HPDE6-E6E7 (cell line): ENCODE results near the gene CD226.
"Not testable (repeated sequence)": the region's sequence is repeated elsewhere in the genome, so short reads cannot be mapped to it uniquely, and the experiment has no call there.

Source experiments
- DNase-seq: peaks from one replicate; pipeline ENCODE4 v3.0.0; 2011; ENCODE audit warnings: missing footprints; ENCODE audit errors: extremely low spot score

CD226 gene

DNA sequence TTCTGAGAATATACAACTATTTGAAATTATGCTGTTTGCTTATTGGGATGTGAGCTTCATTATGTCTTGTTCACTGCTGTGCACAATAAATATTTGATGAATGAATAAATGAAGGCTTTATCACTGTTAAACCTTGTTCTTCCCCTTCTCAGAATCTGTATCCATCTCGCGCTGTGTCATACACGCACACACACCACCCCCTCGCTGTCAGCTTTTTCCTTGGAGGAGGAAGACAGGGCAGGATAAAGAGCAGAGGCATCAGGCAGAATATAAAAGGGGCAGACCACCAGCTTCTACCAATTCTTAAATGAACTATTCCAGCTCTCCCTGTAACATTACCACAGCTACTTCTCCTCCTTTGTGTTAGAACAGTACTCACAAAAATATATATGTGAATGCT, 75.0 kb downstream of the CD226 start:
- no peak for DNase-seq

DNA sequence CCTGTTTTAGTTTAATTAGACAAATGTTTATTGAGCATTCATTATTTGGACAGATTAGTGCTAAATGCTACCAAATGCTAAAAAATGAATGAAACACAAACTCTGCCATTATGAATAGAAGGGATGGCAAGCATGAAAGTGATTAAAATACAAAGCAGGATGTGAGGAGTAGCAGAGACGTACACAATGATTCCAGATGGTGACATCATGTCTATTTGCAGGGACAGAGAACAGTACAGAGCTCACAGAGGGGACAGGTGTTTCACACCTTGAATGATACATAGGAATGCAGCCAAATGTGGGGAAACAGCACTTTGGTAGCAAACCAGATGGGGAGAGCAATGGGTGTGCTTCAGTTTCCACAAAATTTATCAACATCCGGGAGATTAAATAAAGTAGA, 76.3 kb downstream of the CD226 start:
- no peak for DNase-seq

DNA sequence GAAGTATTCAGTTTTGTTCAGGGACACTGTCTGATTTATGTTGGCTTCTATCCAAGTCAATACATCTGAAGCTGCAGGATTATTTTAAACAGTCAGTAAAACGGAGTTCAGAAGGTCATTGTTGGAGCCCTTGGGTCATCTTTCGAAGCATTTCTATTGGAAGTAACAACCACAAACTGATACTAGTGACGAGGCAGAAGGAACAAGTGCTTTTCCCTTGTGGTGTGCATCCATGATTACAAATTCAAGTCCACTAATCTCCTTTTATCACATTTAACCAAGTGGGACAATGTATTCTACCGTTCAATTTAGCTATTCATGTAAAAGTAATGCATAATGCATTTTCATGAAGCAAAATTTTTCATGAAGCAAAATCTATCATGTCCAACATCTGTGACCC, 76.9 kb downstream of the CD226 start:
- DNase-seq: no peak

DNA sequence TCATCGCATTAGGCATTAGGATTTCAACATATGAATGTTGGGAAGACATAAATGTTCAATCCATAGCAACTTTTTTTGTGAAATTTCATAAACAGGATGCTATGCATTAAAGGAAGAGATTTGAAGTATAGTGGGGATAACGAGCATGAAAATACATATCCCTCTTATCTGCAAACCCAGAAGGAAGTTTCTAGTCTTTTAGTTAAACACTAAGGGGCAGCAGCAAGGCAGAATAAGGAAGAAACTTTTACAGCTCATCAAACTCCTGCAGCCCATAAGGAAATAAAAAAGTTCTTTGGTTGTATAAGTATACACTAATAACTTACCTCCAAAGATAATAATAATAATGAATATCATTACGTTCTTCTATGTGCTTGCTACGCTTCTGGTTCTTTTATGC, 81.5 kb downstream of the CD226 start:
- DNase-seq: no peak

DNA sequence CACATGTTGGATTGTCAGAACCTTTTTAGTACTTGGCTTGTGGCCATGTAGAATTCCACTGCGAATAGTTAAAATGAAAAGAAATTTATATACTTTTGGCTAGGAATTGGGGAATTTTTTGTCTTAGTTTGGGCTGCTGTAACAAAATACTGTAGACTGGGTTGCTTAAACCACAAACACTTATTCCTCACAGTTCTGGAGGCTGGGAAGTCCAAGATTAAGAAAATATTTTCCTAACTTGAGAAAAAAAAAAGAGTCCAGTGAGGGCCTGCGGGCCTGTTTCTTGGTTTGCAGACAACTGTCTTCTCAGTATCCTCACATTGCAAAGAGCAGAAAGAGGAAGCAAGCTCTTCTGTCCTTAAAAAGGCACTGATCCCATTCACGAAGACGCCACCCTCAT, 81.9 kb downstream of the CD226 start:
- no peak for DNase-seq

DNA sequence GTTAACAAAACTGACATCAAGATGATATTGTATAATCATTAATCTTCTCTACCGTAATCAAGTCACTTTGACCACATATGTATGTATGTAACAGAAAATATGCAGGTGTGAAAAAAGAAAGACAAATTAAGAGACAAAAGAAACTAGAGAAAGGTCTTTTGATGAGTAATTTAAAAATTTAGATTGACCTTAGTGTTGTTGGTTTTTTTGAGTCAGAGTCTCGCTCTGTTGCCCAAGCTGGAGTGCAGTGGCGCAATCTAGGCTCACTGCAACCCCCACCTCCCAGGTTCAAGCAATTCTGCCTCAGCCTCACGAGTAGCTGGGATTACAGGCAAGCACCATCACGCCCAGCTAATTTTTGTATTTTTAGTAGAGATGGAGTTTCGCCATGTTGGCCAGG, 82.9 kb downstream of the CD226 start:
- DNase-seq: not testable (repeated sequence)

DNA sequence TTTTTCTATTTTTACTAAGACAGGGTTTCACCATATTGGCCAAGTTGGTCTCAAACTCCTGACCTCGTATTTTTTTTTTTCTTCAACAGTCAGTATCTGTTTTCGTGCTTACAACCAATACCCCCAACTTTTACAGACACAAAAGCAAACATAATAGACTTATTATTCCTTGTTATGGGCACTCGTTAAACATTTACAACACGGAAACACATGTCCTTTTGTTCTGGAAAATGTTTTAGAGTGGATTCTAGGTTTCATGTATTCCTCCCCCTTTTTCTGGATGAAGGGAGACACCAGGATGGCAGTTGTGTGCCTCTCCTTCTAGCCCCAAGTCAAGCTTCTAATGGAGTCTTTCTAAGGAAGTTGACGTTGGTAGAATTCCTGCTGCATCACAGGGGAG, 88.8 kb downstream of the CD226 start:
- DNase-seq: no peak

DNA sequence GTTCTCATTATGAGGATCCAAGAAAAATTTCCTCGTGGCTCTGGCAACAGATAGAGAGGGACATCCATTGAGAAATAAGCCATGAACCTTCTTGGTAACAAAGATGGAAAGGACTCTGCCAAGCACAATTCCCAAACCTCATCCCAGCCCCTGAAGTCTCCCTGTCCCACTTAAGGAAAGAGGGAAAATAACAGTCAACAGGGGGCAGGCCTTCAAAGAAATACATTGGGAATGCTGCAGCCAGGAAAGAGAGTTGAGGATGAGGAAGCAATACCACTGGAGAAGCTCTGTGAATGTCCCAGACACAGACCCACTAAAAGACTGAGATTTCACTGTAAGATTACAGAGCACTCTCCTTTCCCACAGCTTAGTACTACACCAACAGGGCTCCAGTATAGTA, 93.2 kb downstream of the CD226 start:
- no peak for DNase-seq

DNA sequence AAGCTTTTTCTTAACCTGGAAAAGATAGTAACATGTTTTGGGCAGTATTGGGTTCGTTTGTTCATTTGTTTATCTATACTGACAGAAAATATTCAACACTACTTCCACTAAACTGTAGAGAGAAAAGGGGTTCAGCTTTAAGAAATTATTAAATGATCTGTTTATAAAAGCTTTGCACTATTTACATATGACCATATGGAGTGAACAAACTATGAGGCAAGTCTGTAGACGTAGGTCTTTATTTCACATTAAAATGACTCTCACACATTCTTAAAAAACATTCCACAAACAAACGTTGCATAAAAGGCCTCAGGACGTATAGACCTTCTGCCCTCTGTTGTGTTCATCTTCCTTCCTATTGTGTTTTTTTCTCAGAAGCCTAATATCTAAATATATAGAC, 94.6 kb downstream of the CD226 start:
- DNase-seq: no peak

DNA sequence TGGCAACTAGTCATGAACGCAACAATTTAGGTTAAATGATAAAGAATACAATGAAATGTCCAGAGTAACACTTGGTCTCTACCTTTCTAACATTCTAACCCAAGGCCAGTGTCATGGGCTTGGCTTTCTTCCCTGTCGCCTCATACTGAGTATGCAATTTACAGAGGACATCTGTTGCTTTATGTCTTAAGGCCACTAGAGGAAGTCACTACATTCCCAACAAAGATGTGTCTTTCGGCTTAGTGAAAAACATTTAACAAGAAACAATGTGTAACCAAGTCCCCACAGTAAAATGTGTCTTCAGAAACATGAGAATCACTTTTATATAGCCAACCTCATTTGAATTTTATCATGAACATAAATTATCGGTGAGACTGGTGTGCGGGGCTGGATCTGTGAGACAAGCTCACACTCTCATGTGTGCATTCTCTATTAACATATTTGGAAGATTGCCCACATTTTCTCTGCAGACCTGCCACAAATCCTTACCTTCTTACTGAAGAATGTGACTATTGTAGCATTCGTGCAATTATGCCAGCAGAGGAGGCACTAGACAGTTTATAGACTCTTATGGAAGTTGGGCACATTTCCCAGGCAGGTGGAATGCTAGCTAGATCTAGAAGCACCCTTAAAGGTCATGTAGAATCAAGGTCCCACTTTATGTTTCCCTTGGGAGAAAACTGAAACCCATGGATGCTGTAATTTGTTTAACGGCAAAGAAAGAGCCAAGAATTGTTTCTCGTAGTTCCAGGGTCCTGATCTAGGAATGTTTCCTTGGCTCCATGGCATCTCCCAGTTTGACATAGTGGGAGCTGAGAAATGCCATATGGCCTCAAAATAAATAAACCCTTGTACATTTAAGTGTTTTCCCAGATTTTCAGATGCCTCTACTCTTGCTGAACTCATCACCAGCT, 101.8 kb downstream of the CD226 start:
- no peak for DNase-seq

DNA sequence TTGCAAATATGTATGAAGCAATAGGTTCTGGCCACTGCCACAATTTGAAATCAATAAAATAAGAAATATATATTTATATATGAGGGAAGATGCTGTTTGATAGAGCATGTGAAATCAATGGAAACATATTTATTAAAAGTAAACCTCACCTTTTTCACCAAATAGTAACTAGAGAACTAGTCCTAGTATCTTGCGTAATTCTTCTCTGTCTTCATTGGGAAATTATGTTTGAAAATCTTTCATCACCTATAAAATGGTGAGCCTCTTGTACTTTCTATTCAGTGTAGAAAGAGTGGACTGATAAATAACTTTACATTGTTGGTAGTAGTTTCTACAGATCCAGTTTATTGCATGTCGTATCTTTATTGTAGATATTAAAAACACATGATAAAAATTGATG, 103.0 kb downstream of the CD226 start:
- no peak for DNase-seq

DNA sequence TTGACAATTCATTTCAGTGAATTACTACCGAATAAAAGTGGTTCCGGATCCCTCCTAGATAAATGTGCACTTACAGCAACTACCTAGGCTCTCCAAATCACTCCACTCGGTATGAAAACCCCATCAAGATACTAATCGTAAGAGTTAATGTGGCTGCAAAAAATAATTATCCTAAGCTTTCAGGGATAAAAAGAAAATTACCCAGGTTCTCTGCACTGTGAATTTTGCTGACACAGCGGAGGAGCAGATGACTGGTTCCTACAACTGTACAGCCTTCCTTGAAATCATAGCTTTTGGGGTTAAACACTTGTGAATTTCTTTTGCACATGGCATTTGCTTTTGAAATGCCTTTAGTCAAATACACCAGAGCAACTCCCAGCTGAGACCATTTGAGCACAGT, 104.7 kb downstream of the CD226 start:
- no peak for DNase-seq

DNA sequence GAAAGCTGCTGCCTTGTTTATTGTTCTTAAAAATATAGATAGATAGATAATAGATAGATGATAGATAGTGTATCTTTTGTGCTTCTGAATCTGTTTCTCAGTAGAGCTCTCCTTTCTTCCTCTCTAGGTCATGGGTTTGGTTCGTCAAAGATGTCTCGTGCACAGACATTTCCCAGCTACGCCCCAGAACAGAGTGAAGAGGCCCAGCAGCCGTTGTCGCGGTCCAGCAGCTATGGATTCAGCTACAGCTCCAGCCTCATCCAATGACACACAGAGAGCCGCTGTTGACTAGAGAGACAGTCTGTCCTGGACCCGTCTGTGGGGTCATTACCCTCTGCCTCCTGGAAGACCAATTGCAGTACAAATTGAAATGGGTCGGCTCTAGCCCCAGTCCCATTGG, 106.6 kb downstream of the CD226 start:
- no peak for DNase-seq

DNA sequence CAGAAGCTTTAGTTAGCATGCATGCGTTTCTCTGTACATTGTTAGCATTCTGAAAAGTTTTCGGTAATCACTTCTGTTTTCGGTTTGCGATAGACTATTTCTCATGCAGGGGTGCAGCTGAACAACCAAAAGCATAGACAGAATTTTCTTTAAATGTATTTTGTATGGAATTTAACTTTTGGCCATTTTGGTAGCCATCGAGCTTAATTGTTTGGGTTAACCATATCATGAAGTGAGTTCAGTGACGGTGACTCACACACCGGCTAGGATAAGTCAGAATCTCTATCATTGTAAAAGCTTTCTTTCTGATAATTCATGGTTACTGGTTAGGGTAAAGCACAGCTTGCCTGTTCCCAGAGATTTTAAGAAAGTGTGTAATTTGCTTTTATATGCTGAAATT, 107.2 kb downstream of the CD226 start:
- no peak for DNase-seq

DNA sequence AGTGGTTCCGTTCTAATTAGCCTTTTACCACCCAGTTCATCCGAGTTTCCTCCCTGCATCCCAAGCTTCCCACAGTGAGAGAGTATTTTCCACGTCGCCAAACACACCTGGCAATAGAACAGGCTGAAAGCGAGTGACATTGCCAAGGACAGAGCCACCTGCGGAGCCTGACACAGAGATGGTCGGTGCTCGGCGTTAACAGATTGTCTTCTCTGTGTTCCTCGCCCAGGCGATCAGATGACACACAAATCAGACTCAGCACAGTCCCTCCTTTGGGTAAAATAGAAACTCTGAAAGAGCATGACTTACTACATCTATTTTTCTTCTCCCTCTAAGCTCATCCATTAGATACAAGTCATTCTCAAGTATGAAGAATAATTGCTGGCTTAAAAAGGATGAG, 107.7 kb downstream of the CD226 start:
- no peak for DNase-seq

DNA sequence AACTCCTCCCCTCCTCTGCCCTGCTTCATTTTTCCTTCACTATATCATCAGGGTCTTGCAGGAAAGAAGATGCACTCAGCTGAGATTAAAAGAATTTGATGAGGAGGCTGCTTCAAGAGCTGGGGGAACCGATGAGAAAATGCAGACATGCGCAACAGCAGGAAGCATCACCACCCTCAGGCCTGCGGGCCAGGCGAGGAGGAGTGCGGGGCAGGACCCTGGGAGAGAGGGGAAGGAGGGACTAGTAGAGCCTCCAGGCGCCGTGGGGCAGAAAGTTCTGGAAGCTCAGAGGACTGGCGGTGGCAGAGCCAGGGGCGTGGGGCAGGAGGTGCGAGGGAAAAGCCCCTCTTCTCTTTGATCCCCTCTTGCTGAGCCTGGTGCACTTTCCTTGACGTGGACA, 108.2 kb downstream of the CD226 start:
- DNase-seq: no peak

DNA sequence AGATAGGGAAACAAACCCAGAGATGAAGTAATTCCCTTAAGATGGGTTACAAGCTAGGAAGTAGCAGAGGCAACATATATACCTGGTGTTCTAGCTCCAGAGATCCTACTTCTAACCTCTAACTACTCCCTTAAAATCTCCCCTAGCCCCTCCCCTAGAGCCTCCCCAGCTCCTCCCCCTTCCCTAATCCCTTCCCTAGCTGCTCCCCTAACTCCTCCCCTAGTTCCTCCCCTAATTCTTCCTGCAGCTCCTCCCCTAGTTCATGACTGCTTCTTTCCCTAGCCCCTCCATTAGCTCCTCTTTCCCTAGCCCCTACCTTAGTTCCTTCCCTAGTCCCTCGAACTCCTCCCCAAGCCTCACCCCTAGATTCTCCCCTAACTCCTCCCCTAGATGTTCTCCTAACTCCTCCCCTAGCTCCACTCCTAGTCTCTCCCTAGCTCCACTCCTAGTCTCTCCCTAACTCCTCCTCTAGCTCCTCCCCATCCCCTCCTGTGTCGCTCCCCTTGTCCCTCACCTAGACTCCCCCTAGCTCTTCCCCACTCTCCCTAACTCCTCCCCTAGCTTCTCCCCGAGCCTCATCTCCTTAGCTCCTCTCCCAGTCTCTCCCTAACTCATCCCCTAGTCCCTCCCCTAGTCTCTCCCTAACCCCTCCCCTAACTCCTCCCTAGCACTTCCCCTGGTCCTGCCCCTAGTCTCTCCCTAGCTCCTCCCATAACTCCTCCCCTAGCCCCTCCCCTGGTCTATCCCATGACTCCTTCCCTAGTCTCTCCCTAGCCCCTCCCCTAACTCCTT, 108.9 kb downstream of the CD226 start:
- no peak for DNase-seq

DNA sequence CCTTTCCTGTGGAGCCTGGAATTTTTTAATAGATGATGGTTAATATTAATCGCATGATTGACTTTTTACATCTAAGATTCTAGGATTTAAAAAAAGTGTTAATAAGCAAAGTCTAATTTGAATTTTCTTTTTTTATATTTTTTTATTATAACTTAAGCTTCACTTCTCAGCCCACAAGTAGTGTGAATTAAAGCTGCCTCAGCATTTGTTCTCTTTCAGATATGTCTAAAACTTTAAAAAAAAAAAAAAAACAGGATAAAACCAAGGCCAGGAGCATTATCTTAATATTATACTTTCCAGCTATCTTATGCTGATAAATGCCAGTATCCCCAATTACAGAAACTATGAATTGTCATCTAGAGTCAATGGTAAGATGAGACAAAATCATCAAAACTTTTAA, 109.7 kb downstream of the CD226 start:
- DNase-seq: no peak

DNA sequence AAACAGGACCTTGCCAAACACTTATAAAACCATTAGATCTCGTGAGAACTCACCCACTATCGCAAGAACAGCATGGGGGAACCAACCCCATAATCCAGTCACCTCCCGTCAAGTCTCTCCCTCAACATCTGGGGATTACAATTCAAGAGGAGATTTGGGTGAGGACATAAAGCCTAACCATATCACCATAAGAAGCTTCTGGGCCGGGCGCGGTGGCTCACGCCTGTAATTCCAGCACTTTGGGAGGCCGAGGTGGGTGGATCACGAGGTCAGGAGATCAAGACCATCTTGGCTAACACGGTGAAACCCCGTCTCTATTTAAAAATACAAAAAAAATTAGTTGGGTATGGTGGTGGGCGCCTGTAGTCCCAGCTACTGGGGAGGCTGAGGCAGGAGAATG, 112.7 kb downstream of the CD226 start:
- not testable (repeated sequence) for DNase-seq

DNA sequence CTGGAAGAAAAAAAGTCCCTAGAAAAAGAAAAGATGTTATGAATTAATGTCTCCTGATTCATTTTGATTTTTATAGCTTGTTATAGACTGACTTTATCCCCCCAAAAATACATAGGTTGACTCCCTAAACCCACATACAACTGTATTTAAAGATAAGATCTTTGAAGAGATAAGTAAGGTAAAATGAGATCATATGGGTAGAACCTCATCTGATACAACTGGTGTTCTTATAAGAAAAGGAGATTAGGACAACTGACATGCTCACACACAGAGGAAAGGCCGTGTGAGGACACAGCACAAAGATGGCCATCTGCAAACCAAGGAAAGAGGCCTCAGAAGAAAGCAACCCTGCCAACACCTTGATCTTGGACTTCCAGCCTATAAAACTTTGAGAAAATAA, 117.5 kb downstream of the CD226 start:
- no peak for DNase-seq

DNA sequence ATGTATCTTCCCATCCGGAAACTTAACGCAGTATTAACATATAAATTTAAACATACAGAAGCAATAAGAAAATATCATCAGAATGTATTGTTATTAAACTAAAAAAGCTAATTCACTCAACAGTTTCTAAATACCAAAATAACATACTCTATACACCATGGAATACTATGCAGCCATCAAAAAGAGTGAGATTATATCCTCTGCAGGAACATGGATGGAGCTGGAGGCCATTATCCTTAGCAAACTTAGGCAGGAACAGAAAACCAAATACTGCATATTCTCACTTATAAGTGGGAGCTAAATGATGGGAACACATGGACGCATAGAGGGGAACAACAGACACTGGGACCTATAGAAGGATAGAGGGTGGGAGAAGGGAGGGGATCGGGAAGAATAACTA, 127.1 kb downstream of the CD226 start:
- DNase-seq: no peak

DNA sequence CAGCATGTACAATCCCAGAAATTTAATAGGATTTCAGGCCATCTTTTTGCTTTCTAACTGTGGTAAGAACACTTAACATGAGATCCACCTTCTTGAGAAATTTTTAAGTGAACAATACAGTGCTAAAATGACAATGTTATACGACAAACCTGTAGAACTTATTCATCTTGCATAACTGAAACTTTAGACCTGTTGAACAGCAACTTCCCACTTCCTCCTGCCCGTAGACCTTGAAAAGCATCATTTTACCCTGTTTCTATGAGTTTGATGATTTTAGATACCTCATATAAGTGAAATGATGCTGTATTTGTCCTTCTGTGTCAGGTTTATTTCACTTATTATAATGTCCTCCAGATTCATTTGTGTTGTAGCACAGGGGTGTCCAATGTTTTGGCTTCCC, 128.2 kb downstream of the CD226 start:
- no peak for DNase-seq

DNA sequence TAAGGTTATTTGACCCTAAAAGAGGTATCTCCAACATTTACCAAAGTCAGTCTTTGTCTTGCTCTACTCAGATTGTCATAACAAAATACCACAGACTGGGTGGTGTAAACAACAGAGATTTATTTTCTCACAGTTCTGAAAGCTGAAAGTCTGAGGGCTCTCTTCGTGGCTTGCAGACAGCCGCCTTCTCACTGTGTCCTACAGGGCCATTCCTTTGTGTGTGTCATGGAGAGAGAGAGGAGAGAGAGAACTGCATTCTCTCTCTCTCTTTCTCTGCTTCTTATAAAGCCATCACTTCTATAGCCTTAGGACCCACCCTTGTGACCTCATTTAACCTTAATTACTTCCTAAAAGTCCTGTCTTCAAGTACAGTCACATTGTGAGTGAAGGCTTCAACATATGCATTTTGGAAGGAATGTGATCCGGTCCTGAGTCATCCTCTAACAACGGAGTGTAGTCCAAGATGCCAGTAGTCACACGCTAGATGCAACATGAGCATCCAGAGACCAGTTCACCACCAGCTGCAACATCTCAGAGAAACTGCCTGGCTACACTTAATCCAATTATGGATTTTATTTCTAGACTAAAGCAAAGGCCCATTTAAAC, 130.2 kb downstream of the CD226 start:
- no peak for DNase-seq
